Peyer's patch (tissue), 4 donors: Measurements from ENCODE around the gene FRMD7.

Experiments
- CTCF ChIP-seq, 6 experiments: fragments of 450-650 bp in 4 of 6; fragments of 200-600 bp in 2 of 6; sonication (generic) in 1 of 6; IDR thresholded peaks; one replicate each; pipeline ENCODE4 v1.5.1; 2017 to 2019; ENCODE audit warnings: antibody characterized with exemption in 6 of 6, mild to moderate bottlenecking in 3 of 6, moderate library complexity in 1 of 6
- POLR2A ChIP-seq, 2 donors: fragments of 450-650 bp; IDR thresholded peaks; one replicate each; pipeline ENCODE4 v1.5.1; 2017; ENCODE audit warnings: antibody characterized with exemption in 2 of 2, mild to moderate bottlenecking in 2 of 2, moderate library complexity in 2 of 2

DNA sequence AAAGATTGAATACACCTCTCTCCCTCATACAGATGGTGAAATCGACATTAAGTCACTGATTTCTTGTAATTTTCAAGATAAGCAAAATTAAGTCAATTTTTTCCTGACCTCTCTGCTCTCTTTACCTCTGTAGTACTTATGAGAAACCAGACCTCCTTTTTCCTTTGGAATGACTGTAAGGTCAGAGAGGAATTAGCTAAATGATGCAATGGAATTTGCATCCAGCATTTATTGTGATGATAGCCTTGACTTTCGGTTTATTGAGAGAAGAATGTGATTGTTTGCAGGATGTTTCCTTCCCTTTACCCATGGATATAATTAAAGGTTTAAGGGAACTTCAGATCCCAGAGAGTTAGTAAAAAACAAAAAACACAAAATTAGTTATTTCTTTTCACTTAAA lies 82.4 kb downstream of the FRMD7 start:
- TF ChIP-seq POLR2A (IDR thresholded peaks at IDR 0.05) (no peak), CTCF (IDR thresholded peaks at IDR 0.05) (no peak)
